Measurements from ENCODE around the gene NXPE4. TPM values are rescaled to one million over a fixed set of nuclear protein-coding genes. Genes with fewer than 3 reads are reported as not detected.

NXPE4 gene
- total RNA-seq, 1 experiment from 2014 or later = not detected

- Histone ChIP-seq H3K23ac (ENCODE audit: insufficient read length, low read depth, low read length) (no peak overlapping the region), H3K4me2 (ENCODE audit: insufficient read depth, insufficient read length, low read length) (no peak overlapping the region), H2AK5ac (ENCODE audit: insufficient read length, low read length) (no peak overlapping the region), H4K20me1 (ENCODE audit: control insufficient read depth, insufficient read depth, insufficient read length) (no peaks in the 10 kb centered on the region), H2AFZ (ENCODE audit: low read length) (no peak overlapping the region), H3K79me1 (ENCODE audit: insufficient read depth, low read depth, low read length, poor library complexity, severe bottlenecking) (no peaks in the 10 kb centered on the region), H3K56ac (ENCODE audit: insufficient read length, low read depth, low read length) (no peak overlapping the region), H2BK20ac (ENCODE audit: low read depth, low read length, poor library complexity, severe bottlenecking) (no peak overlapping the region), H2BK15ac (ENCODE audit: low read depth, low read length) (no peak overlapping the region), H2BK120ac (ENCODE audit: low read depth, low read length, poor library complexity, severe bottlenecking) (no peak overlapping the region), H3K27ac (ENCODE audit: insufficient read length, low read depth, low read length) (no peak overlapping the region), H2BK12ac (ENCODE audit: insufficient read length, low read depth, low read length) (no peak overlapping the region), H3K9me3 (ENCODE audit: control insufficient read depth, low read depth, low read length) (no peaks in the 10 kb centered on the region), H3T11ph (ENCODE audit: low read length) (no peak overlapping the region), H3K23me2 (ENCODE audit: insufficient read length, low read depth, low read length, poor library complexity, severe bottlenecking) (no peaks in the 10 kb centered on the region), H3K18ac (ENCODE audit: insufficient read length, low read depth, low read length) (no peak overlapping the region), H2BK5ac (ENCODE audit: insufficient read length, low read length) (no peak overlapping the region), H3K4me1 (ENCODE audit: insufficient read depth, low read length) (no peaks in the 10 kb centered on the region), H3K9ac (ENCODE audit: extremely low read depth, insufficient read length, low read length) (no peak overlapping the region), H3K27me3 (ENCODE audit: insufficient read depth, low read length) (no peaks in the 10 kb centered on the region), H3K79me2 (ENCODE audit: insufficient read depth, low read length) (no peaks in the 10 kb centered on the region), H4K5ac (ENCODE audit: insufficient read length, low read depth, low read length) (no peak overlapping the region), H3K4ac (ENCODE audit: low read depth, low read length) (no peak overlapping the region), H3K14ac (ENCODE audit: insufficient read depth, low read length) (no peak overlapping the region), H4K8ac (replicated peaks; ENCODE audit: insufficient read length, low read depth, low read length) (no peak overlapping the region), H4K91ac (ENCODE audit: insufficient read length, low read depth, low read length) (no peak overlapping the region)
- Mint-ChIP-seq H3K4me1 (no peaks in the 10 kb centered on the region), H3K36me3 (ENCODE audit: insufficient read depth in 1 of 3, low read depth in 3 of 3) (peaks cover 2 to 14% (median 4%) of the 10 kb centered on the region in 3 experiments; a peak in 3 of 7 replicates), H3K27ac (no peak overlapping the region), H3K9me3 (peaks cover 25 to 26% of the 10 kb centered on the region in 2 experiments), H3K27me3 (ENCODE audit: low read depth) (no peaks in the 10 kb centered on the region), H3K4me3 (no peak overlapping the region)
- TF ChIP-seq CTCF (conservative IDR thresholded peaks at IDR 0.05) = no peak
- WGBS (ENCODE audit: extremely low coverage, insufficient read length, low lambda C conversion rate) = no CpG with 5 or more reads among the region's 9 CpGs
- DNase-seq = no peak
Observed at GRCh38 chr11:114606003-114606801, 10.6 kb upstream of the NXPE4 start.
